Activated T-helper 1 cell treated with anti-CD3 and anti-CD28 coated beads, Interleukin-2, amount 50 U/mL, for 16 hours (primary cell): ENCODE measurements around the gene DOCK1.

Experiments
- DNase-seq, 2 donors: peaks; one replicate each; pipeline ENCODE4 v3.0.0-alpha.2; 2020; ENCODE audit warnings: low read depth in 1 of 2, low spot score in 1 of 2

Gene DOCK1

GRCh38 chr10:127415901-127416581, 510.8 kb downstream of the DOCK1 start:
- DNase-seq: no peak

GRCh38 chr10:127417031-127417430, 511.8 kb downstream of the DOCK1 start:
- DNase-seq: no peak

- no peak for DNase-seq
These were observed 512.6 kb downstream of the DOCK1 start for GRCh38 chr10:127417686-127418401.

GRCh38 chr10:127418536-127419168, 513.4 kb downstream of the DOCK1 start:
- no peak for DNase-seq

GRCh38 chr10:127420138-127420684, 515.0 kb downstream of the DOCK1 start:
- no peak for DNase-seq

GRCh38 chr10:127423218-127423915, 518.1 kb downstream of the DOCK1 start:
- no peak for DNase-seq

GRCh38 chr10:127424594-127425264, 519.5 kb downstream of the DOCK1 start:
- no peak for DNase-seq

- no peak for DNase-seq
These were observed 521.5 kb downstream of the DOCK1 start for GRCh38 chr10:127426746-127427145.

GRCh38 chr10:127427926-127428325, 522.7 kb downstream of the DOCK1 start:
- DNase-seq: no peak

GRCh38 chr10:127428385-127428980, 523.3 kb downstream of the DOCK1 start:
- no peak for DNase-seq

- no peak for DNase-seq
These were observed 524.5 kb downstream of the DOCK1 start for GRCh38 chr10:127429601-127430312.

GRCh38 chr10:127431525-127431924, 526.3 kb downstream of the DOCK1 start:
- no peak for DNase-seq

GRCh38 chr10:127434006-127434405, 528.8 kb downstream of the DOCK1 start:
- DNase-seq: no peak

GRCh38 chr10:127435246-127435645, 530.0 kb downstream of the DOCK1 start:
- DNase-seq: no peak

- DNase-seq: no peak
These were observed 535.1 kb downstream of the DOCK1 start for GRCh38 chr10:127440371-127440770.

GRCh38 chr10:127441350-127442219, 536.4 kb downstream of the DOCK1 start:
- DNase-seq: no peak

- DNase-seq: no peak
These were observed 536.9 kb downstream of the DOCK1 start for GRCh38 chr10:127442220-127442525.

GRCh38 chr10:127444155-127444554, 538.9 kb downstream of the DOCK1 start:
- no peak for DNase-seq

GRCh38 chr10:127447197-127447596, 542.0 kb downstream of the DOCK1 start:
- no peak for DNase-seq
